Measurements from ENCODE around the gene PSMC1.

DNA sequence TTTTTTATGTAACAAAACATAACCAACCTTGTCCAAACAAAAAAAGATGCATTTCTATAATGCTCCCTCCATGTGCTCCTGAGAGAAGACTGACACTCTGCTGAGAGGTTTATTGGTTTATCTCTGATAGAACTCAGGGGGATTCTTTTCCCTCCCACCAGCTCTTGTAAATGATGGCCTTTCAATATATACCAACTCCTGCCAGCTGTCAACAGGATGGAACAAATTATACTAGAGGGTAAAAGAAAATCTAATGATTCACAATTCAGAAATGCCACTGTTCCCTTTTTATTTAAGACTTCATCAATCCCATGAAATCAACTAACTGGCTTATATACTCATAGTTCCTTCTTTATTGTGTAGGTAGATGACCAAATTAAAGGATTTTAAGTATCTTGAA, 25.4 kb downstream of the PSMC1 start:
- TF ChIP-seq, protein P1, sequence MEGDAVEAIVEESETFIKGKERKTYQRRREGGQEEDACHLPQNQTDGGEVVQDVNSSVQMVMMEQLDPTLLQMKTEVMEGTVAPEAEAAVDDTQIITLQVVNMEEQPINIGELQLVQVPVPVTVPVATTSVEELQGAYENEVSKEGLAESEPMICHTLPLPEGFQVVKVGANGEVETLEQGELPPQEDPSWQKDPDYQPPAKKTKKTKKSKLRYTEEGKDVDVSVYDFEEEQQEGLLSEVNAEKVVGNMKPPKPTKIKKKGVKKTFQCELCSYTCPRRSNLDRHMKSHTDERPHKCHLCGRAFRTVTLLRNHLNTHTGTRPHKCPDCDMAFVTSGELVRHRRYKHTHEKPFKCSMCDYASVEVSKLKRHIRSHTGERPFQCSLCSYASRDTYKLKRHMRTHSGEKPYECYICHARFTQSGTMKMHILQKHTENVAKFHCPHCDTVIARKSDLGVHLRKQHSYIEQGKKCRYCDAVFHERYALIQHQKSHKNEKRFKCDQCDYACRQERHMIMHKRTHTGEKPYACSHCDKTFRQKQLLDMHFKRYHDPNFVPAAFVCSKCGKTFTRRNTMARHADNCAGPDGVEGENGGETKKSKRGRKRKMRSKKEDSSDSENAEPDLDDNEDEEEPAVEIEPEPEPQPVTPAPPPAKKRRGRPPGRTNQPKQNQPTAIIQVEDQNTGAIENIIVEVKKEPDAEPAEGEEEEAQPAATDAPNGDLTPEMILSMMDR (IDR thresholded peaks at IDR 0.05): no peak
- TF ChIP-seq ZFX (IDR thresholded peaks at IDR 0.05; ENCODE audit: borderline replicate concordance): no peak

All from 22Rv1 (cell line).